Measurements from ENCODE around the gene MGRN1. TPM values are rescaled to one million over a fixed set of nuclear protein-coding genes. Genes with fewer than 3 reads are reported as not detected.
A peak's percentile ranks its signal among the peaks of the same experiment; 100 is the strongest.

Gene MGRN1
- total RNA-seq, 1 donor from 2014 or later = 79.7 TPM

DNA sequence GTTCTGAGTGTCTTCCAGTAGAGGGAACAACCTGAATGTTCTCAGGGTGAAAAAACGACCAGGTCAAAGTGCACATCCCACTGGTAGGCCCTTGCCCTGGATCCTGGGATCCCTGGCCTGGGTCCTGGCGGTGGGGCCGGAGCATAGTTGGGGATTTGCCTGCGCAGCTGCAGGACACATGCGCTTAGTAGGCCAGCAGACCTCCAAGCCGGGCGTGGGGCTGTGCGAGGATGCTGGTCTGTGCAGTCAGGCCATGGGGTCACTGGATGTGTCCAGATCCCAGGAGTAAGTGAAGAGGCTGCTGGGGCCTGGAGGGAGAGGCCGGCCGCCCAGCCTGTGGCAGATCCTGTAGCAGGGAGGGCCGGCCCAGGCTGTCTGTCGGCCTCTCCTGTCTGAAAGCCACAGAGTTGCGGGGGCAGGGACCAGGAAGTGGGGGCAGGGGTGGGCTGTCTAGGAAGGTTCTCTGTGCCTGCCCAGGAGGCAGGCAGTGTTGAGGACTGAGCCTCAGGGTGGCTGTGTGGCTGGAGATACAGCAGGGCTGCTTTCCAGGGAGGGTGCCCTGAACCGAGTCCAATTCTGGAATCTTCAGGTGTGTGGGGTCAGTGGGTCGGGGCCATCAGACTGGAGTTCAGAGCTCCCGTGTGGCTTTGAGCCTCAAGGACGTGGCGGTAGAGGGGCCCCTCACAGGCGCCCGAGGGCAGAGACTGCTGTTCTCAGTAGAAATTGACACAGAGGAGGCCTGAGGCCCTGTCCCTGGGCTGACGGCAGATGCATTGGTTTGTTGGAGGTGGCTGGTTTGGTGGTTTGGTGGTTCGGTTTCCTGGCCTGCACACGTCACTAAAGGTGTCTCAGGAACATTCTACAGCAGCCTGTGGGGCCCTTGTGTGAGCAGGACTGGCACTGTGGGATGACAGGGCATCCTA is 51.5 kb downstream of the MGRN1 start:
- peaks cover 4% of the 10 kb centered on the region for H3K4me1 Mint-ChIP-seq
- H3K27me3 Mint-ChIP-seq (ENCODE audit: low read depth) = no peaks in the 10 kb centered on the region
- peak overlapping the region; percentile 71 for H3K27ac Mint-ChIP-seq (ENCODE audit: unreplicated experiment)
- no peak for DNase-seq (ENCODE audit: low read depth, low spot score)
- TF ChIP-seq, protein P1, sequence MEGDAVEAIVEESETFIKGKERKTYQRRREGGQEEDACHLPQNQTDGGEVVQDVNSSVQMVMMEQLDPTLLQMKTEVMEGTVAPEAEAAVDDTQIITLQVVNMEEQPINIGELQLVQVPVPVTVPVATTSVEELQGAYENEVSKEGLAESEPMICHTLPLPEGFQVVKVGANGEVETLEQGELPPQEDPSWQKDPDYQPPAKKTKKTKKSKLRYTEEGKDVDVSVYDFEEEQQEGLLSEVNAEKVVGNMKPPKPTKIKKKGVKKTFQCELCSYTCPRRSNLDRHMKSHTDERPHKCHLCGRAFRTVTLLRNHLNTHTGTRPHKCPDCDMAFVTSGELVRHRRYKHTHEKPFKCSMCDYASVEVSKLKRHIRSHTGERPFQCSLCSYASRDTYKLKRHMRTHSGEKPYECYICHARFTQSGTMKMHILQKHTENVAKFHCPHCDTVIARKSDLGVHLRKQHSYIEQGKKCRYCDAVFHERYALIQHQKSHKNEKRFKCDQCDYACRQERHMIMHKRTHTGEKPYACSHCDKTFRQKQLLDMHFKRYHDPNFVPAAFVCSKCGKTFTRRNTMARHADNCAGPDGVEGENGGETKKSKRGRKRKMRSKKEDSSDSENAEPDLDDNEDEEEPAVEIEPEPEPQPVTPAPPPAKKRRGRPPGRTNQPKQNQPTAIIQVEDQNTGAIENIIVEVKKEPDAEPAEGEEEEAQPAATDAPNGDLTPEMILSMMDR (conservative IDR thresholded peaks at IDR 0.05) = no peak
- H3K9me3 Mint-ChIP-seq = no peaks in the 10 kb centered on the region
- H3K36me3 Mint-ChIP-seq (ENCODE audit: low read depth) = no peaks in the 10 kb centered on the region
- no peak overlapping the region for H3K4me3 Mint-ChIP-seq

DNA sequence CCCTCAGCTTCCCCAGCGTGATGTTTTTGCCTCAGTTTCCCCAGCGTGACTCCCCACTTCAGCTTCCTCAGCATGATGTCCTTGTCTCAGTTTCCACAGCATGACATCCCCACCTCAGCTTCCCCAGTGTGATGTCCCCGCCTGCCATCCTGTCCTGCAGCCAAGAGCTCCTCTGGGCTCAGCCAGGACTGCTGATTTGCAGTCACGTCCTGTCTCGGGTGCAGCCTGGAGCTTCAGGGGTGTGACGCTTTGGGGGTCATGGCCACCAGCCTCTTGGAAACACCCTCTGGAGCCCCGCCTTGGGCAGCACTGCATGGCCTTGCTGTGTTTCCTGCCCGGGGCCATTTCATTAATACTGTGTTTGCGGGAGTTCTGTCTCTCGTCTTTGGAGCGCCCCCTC is 52.2 kb downstream of the MGRN1 start:
- Mint-ChIP-seq H3K36me3 (ENCODE audit: low read depth) (no peaks in the 10 kb centered on the region), H3K27ac (ENCODE audit: unreplicated experiment) (peak overlapping the region; percentile 71), H3K27me3 (ENCODE audit: low read depth) (no peaks in the 10 kb centered on the region), H3K4me1 (peaks cover 4% of the 10 kb centered on the region), H3K9me3 (no peaks in the 10 kb centered on the region), H3K4me3 (no peak overlapping the region)
- no peak for DNase-seq (ENCODE audit: low read depth, low spot score)
- TF ChIP-seq, protein P1 (conservative IDR thresholded peaks at IDR 0.05) = no peak

DNA sequence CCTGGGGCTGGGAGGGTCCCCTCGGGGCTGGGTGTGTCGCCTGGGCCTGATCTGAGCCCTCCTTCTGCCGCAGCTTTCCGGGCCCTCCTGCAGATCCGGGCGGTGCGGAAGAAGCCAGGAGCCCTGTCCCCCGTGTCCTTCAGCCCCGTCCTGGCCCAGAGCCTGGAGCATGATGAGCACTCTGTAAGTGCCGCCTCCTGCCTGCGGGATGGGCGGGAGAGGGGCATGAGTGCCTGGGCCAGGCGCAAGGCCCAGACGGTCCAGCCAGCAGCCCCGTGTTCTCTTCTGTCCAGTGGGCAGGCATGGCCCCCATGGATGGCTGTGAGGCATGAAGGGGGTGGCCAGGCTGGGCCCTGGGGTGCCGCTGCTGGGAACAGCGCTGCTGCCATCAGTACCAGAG is 52.8 kb downstream of the MGRN1 start:
- no peaks in the 10 kb centered on the region for H3K27me3 Mint-ChIP-seq (ENCODE audit: low read depth)
- H3K9me3 Mint-ChIP-seq = no peaks in the 10 kb centered on the region
- H3K36me3 Mint-ChIP-seq (ENCODE audit: low read depth) = no peaks in the 10 kb centered on the region
- H3K4me1 Mint-ChIP-seq = peaks cover 4% of the 10 kb centered on the region
- no peak overlapping the region for H3K4me3 Mint-ChIP-seq
- no peak for DNase-seq (ENCODE audit: low read depth, low spot score)
- no peak overlapping the region for H3K27ac Mint-ChIP-seq (ENCODE audit: unreplicated experiment)
- TF ChIP-seq, protein P1 (conservative IDR thresholded peaks at IDR 0.05) = no peak

DNA sequence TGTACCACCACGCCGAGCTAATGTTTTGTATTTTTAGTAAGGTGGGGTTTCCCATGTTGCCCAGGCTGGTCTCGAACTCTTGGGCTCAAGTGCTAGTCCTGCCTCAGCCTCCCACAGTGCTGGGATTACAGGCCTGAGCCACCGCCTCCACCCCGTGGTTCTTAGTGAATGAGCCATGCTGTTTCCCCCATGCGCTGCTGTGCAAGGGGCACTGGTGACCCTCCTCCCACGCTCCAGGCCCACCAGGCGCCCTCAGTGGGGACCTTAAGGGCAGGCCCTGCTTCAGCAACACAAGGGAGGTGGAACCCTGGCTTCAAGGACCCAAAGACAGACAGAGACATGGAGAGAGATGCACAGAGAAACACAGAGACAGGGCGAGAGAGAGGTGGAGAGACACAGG is 53.4 kb downstream of the MGRN1 start:
- no peaks in the 10 kb centered on the region for H3K9me3 Mint-ChIP-seq
- TF ChIP-seq, protein P1 (conservative IDR thresholded peaks at IDR 0.05) = no peak
- no peaks in the 10 kb centered on the region for H3K27me3 Mint-ChIP-seq (ENCODE audit: low read depth)
- DNase-seq (ENCODE audit: low read depth, low spot score) = no peak
- H3K4me3 Mint-ChIP-seq = no peak overlapping the region
- no peaks in the 10 kb centered on the region for H3K36me3 Mint-ChIP-seq (ENCODE audit: low read depth)
- peaks cover 4% of the 10 kb centered on the region for H3K4me1 Mint-ChIP-seq
- no peak overlapping the region for H3K27ac Mint-ChIP-seq (ENCODE audit: unreplicated experiment)

DNA sequence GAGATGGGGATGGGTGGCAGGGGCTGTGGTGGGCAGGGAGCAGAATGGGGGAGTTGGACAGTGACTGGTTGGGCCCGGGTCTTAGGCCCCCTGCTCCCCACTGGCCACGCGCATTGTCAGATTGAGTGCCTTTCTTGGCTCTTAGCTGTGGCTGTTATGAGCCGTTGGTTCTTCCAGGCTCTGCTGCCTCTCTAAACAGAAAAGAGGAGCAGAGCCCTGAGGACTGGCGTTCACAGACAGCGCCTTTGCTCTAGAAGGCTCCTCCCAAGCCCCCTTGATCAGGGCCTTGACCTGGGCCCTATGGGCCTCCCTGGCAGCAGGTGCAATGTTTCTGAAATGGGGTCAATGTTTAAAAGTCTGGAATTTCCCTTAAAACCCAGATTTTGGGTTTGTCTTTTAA is 54.0 kb downstream of the MGRN1 start:
- peaks cover 2% of the 10 kb centered on the region for H3K4me1 Mint-ChIP-seq
- H3K9me3 Mint-ChIP-seq = no peaks in the 10 kb centered on the region
- TF ChIP-seq, protein P1 (conservative IDR thresholded peaks at IDR 0.05) = no peak
- H3K36me3 Mint-ChIP-seq (ENCODE audit: low read depth) = no peaks in the 10 kb centered on the region
- DNase-seq (ENCODE audit: low read depth, low spot score) = no peak
- no peaks in the 10 kb centered on the region for H3K27me3 Mint-ChIP-seq (ENCODE audit: low read depth)
- no peak overlapping the region for H3K4me3 Mint-ChIP-seq
- no peak overlapping the region for H3K27ac Mint-ChIP-seq (ENCODE audit: unreplicated experiment)
